Subcutaneous abdominal adipose tissue (tissue), 5 donors: ENCODE results near the gene FUT8.
"Not testable (repeated sequence)": the region's sequence is repeated elsewhere in the genome, so short reads cannot be mapped to it uniquely, and the experiment has no call there.

Experiments
- H3K27ac ChIP-seq: one replicate; pipeline ENCODE4 v1.7.0; 2013; ENCODE audit warnings: low read depth, mild to moderate bottlenecking, inconsistent platforms, low read length, moderate library complexity
- H3K27me3 ChIP-seq, 5 donors: one replicate each; pipeline ENCODE4 v1.7.0; 2013; ENCODE audit warnings: low read length in 5 of 5, inconsistent platforms in 1 of 5; ENCODE audit not compliant: control insufficient read depth in 5 of 5, insufficient read depth in 4 of 5
- H3K36me3 ChIP-seq, 5 donors: one replicate each; pipeline ENCODE4 v1.7.0; 2013; ENCODE audit warnings: low read length in 5 of 5; ENCODE audit not compliant: control insufficient read depth in 5 of 5, insufficient read depth in 5 of 5
- H3K4me1 ChIP-seq, 5 donors: one replicate each; pipeline ENCODE4 v1.7.0; 2013; ENCODE audit warnings: low read length in 5 of 5, mild to moderate bottlenecking in 3 of 5, moderate library complexity in 1 of 5; ENCODE audit not compliant: control insufficient read depth in 5 of 5, insufficient read depth in 5 of 5
- H3K4me3 ChIP-seq, 5 donors: one replicate each; pipeline ENCODE4 v1.7.0; 2013; ENCODE audit warnings: low read length in 5 of 5, low read depth in 1 of 5
- H3K9ac ChIP-seq, 5 donors: one replicate each; pipeline ENCODE4 v1.7.0; 2013; ENCODE audit warnings: low read length in 5 of 5, mild to moderate bottlenecking in 4 of 5, moderate library complexity in 3 of 5
- H3K9me3 ChIP-seq, 5 donors: one replicate each; pipeline ENCODE4 v1.7.0; 2013; ENCODE audit warnings: low read length in 5 of 5; ENCODE audit not compliant: control insufficient read depth in 5 of 5
- donor health status: healthy.
- donor health status: healthy.
- donor health status: healthy.
- donor health status: healthy.
- donor health status: healthy.

Gene FUT8

DNA sequence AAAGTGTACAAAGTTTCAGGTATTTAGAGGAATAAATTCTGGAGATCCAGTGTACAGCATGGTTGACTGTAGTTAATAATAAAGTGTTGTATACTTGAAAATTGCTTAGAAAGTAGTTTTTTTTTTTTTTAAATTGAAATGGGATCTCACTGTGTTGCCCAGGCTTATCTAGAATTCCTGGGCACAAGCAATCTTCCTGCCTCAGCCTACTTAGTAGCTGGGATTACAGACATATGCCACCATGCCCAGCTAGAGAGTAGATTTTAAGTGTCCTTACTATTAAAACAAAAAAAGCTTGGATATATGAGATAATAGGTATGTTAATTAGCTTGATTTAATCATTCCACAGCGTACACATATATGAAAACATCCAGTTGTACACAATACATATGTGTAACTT is 27.7 kb downstream of the FUT8 start:
- Histone ChIP-seq H3K9me3 (peaks cover 0 to 4% (median 3%) of the 10 kb centered on the region in 5 donors), H3K4me3 (no peak overlapping the region), H3K27me3 (no peaks in the 10 kb centered on the region), H3K36me3 (no peaks in the 10 kb centered on the region), H3K4me1 (no peaks in the 10 kb centered on the region), H3K9ac (no peak overlapping the region), H3K27ac (no peak overlapping the region)

DNA sequence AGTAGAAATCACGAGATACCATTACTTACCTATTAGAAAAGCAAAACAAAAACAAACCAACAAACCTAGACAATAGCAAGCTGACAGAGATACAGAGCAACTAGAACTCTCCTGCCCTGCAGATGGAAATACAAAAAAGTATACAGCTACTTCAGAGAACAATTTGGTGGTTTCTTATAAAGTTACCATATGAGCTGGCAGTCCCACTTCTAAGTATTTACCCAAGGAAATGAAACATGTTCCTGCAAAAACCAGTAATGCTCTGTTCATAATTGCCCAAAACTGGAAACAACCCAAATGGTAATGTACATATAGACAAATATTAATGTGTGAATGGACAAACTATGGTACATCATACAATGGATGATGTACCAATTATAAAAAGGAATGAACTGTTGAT is 31.7 kb downstream of the FUT8 start:
- Histone ChIP-seq H3K9ac (no peak overlapping the region), H3K36me3 (no peaks in the 10 kb centered on the region), H3K4me1 (peaks cover 0 to 3% (median 0%) of the 10 kb centered on the region in 5 donors), H3K27ac (no peak overlapping the region), H3K27me3 (no peaks in the 10 kb centered on the region), H3K4me3 (no peak overlapping the region), H3K9me3 (no peaks in the 10 kb centered on the region)

DNA sequence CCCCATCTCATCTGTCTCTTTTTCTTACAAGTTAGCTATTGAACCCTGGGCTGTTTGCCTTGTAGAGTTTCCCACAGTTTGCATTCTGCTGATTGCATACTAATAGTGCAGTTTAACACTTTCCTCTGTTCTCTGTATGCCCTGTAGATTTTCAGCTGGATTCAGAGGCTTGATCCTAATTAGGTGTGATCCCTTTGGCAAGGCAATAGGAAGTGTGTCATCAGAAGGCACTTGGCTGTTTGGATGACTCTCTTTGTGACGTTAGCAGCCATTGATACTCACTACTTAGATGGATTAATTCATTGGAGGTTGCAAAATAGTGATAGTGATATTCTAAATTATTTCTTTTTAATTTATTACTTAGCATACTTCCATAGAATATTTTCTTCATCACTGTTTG is 33.6 kb downstream of the FUT8 start:
- H3K9ac ChIP-seq = no peak overlapping the region
- no peaks in the 10 kb centered on the region for H3K9me3 ChIP-seq
- H3K4me1 ChIP-seq = peaks cover 0 to 3% (median 0%) of the 10 kb centered on the region in 5 donors
- no peaks in the 10 kb centered on the region for H3K36me3 ChIP-seq
- H3K27me3 ChIP-seq = no peaks in the 10 kb centered on the region
- no peak overlapping the region for H3K27ac ChIP-seq
- H3K4me3 ChIP-seq = no peak overlapping the region

DNA sequence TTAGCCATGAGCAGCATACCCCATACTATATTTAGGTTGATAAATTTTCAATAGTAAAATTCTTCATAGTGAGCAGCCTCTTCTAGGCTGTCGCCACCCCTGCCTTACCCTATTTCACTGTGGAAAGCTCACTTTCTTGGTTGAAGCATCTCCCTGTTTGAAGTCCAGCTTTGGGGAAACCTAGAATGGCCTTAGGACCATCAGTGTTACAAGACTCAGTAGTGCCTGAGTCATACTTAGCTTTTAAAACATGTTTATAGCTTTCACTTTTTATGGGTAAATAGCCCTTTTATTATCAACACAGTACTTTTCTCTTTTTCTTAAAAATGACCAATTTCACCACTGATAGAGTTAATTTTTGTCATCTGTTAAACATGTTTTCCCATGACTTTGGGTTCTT is 37.1 kb downstream of the FUT8 start:
- Histone ChIP-seq H3K27me3 (no peaks in the 10 kb centered on the region), H3K27ac (no peak overlapping the region), H3K4me3 (no peak overlapping the region), H3K9ac (no peak overlapping the region), H3K36me3 (no peaks in the 10 kb centered on the region), H3K9me3 (no peaks in the 10 kb centered on the region), H3K4me1 (peaks cover 0 to 9% (median 3%) of the 10 kb centered on the region in 5 donors)

GRCh38 chr14:65453807-65454480 is 41.4 kb downstream of the FUT8 start:
- peaks cover 0 to 5% (median 0%) of the 10 kb centered on the region in 5 donors for H3K9me3 ChIP-seq
- no peaks in the 10 kb centered on the region for H3K27me3 ChIP-seq
- H3K4me1 ChIP-seq = peaks cover 0 to 9% (median 0%) of the 10 kb centered on the region in 5 donors
- H3K9ac ChIP-seq = no peak overlapping the region
- no peak overlapping the region for H3K27ac ChIP-seq
- peaks cover 0 to 3% (median 0%) of the 10 kb centered on the region in 5 donors for H3K36me3 ChIP-seq
- no peak overlapping the region for H3K4me3 ChIP-seq

DNA sequence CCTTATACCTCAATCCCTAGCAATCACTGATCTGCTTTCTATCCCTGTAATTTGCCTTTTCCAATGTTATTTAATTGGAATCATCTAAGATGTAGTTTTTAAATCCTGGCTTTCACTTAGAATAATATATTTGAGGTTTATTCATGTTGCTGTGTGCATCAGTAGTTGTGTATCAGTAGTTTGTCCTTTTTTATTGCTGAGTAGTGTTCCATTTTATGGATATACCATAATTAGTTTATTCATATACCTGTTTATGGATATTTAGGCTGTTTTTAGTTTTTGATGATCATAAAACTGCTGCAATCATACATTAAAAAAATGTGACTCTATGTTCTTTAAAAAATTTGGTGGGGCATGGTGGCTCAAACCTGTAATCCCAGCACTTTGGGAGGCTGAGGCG is 43.7 kb downstream of the FUT8 start:
- no peak overlapping the region for H3K27ac ChIP-seq
- no peak overlapping the region for H3K4me3 ChIP-seq
- peaks cover 0 to 5% (median 0%) of the 10 kb centered on the region in 5 donors for H3K9me3 ChIP-seq
- peaks cover 0 to 15% (median 0%) of the 10 kb centered on the region in 5 donors for H3K36me3 ChIP-seq
- no peaks in the 10 kb centered on the region for H3K27me3 ChIP-seq
- peaks cover 0 to 9% (median under 1%) of the 10 kb centered on the region in 5 donors for H3K4me1 ChIP-seq
- H3K9ac ChIP-seq = no peak overlapping the region

- Histone ChIP-seq H3K36me3 (peaks cover 0 to 12% (median 0%) of the 10 kb centered on the region in 5 donors), H3K9ac (no peak overlapping the region), H3K9me3 (no peaks in the 10 kb centered on the region), H3K4me3 (no peak overlapping the region), H3K27me3 (no peaks in the 10 kb centered on the region), H3K4me1 (peaks cover 0 to 5% (median 0%) of the 10 kb centered on the region in 5 donors), H3K27ac (no peak overlapping the region)
Measured at GRCh38 chr14:65461730-65462129, 49.2 kb downstream of the FUT8 start.

GRCh38 chr14:65462411-65462810 is 49.9 kb downstream of the FUT8 start:
- Histone ChIP-seq H3K9me3 (no peaks in the 10 kb centered on the region), H3K27ac (no peak overlapping the region), H3K4me3 (no peak overlapping the region), H3K9ac (no peak overlapping the region), H3K4me1 (peaks cover 0 to 5% (median 0%) of the 10 kb centered on the region in 5 donors), H3K36me3 (peaks cover 0 to 12% (median 0%) of the 10 kb centered on the region in 5 donors), H3K27me3 (no peaks in the 10 kb centered on the region)

DNA sequence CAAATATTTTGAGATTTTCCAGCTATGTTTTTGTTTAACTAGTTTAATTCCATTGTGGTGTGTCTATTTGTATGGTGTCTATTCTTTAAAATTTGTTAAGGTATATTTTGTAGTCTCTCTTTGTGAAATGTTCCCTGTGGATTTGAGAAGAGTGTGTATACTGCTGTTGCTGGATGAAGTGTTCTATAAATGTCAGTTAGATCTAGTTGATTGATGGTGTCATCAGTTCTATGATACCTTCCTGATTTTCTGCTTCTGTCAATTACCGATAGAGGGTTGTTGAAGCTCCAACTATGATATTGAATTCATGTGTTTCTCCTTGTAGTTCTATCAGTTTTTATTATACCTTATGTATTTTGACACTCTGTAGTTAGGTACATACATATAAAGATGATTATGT is 53.1 kb downstream of the FUT8 start:
- H3K36me3 ChIP-seq = peaks cover 0 to 5% (median 0%) of the 10 kb centered on the region in 5 donors
- no peak overlapping the region for H3K9ac ChIP-seq
- H3K4me1 ChIP-seq = peaks cover 0 to 16% (median 10%) of the 10 kb centered on the region in 5 donors
- H3K27me3 ChIP-seq = no peaks in the 10 kb centered on the region
- no peak overlapping the region for H3K4me3 ChIP-seq
- H3K9me3 ChIP-seq = no peaks in the 10 kb centered on the region
- no peak overlapping the region for H3K27ac ChIP-seq

- peaks cover 0 to 24% (median 19%) of the 10 kb centered on the region in 5 donors for H3K4me1 ChIP-seq
- not testable (repeated sequence) for H3K27me3 ChIP-seq, H3K27ac ChIP-seq, H3K9ac ChIP-seq, H3K9me3 ChIP-seq, H3K36me3 ChIP-seq, H3K4me3 ChIP-seq
Measured at GRCh38 chr14:65467926-65468325, 55.4 kb downstream of the FUT8 start.
